ENCODE data around the gene ZNF679. TPM values are rescaled to one million over a fixed set of nuclear protein-coding genes. Genes with fewer than 3 reads are reported as not detected.
"Not testable (repeated sequence)": the region's sequence is repeated elsewhere in the genome, so short reads cannot be mapped to it uniquely, and the experiment has no call there.

The ZNF679 gene
- total and polyA plus RNA-seq, 3 experiments from 2014 or later, result not detected

DNA sequence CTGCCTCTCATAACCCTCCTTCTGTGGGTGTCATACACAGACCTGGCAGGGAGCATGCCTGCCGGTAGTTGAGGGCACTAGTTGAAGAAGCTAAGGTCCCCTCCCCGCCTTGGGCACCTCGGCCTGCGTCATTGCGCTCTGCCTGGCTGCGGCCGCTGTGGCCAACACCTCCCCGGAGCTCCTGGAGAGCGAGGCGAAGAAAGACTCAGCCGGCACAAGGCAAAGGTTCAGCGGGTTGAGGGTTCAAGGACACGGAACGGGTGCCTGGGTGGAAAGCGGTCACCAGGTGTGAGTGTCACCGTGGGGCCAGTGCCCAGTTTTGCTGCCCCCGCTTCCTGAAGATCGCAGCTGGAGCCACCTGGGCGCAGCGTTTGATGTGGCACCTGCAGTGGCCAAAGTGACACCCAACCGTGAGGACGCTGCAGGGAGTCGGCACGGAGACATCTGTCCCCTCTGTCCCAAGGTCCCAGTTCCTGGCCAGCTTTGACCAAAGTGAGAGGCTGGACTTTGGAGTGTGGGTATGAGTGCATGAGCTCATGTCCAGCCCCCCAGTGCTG is 36.0 kb upstream of the ZNF679 start:
- CTCF ChIA-PET, result interaction anchor here (1.3 kb wide), 1 partner anchor 10 kb away, joined by 4 read pairs; no protein-coding TSS in a partner anchor
- Mint-ChIP-seq H3K27me3 (peaks cover 0 to 2% of the 10 kb centered on the region in 2 donors), H3K27ac (no peak overlapping the region), H3K4me1 (no peaks in the 10 kb centered on the region), H3K4me3 (no peak overlapping the region), H3K9me3 (peaks cover 1 to 14% (median 4%) of the 10 kb centered on the region in 5 donors), H3K36me3 (no peaks in the 10 kb centered on the region)
- H3K36me3 ChIP-seq (ENCODE audit: insufficient read depth, low read length), result no peaks in the 10 kb centered on the region
- H3K9me3 ChIP-seq (ENCODE audit: low read length), result no peaks in the 10 kb centered on the region
- POLR2A ChIA-PET, result no interaction called here
- DNase-seq, result no peak
- no peaks in the 10 kb centered on the region for H3K27me3 ChIP-seq (ENCODE audit: insufficient read depth, low read length, poor library complexity, severe bottlenecking)
- H3K4me3 ChIP-seq (ENCODE audit: low read length), result no peak overlapping the region
- H3K27ac ChIP-seq (ENCODE audit: low read depth, low read length), result no peak overlapping the region
- no peaks in the 10 kb centered on the region for H3K4me1 ChIP-seq (ENCODE audit: insufficient read depth, low read length)

DNA sequence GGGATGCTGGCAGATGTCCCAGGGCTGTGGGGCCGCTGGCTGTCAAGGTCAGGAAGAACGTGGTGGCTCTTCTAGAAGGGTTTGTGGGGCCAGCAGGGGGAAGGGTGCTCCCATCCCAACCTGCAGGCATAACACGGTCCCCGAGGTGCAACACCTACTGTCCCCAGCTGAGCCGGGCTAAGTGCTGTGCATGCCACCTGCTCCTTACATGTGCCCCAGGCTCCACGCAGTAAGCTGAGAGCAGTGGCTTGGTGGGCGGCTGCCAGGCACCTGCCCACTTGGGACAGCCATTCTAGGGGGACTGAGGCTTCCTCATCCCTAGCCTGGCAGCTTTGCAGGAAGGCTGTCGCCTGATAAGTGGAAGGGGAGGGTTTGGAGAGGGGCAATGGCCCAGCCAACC is 35.5 kb upstream of the ZNF679 start:
- Mint-ChIP-seq H3K27ac (no peak overlapping the region), H3K4me3 (no peak overlapping the region), H3K9me3 (peaks cover 1 to 14% (median 3%) of the 10 kb centered on the region in 5 donors), H3K27me3 (peaks cover 0 to 2% of the 10 kb centered on the region in 2 donors), H3K4me1 (no peaks in the 10 kb centered on the region), H3K36me3 (no peaks in the 10 kb centered on the region)
- no peaks in the 10 kb centered on the region for H3K36me3 ChIP-seq (ENCODE audit: insufficient read depth, low read length)
- no peaks in the 10 kb centered on the region for H3K9me3 ChIP-seq (ENCODE audit: low read length)
- no peak overlapping the region for H3K27ac ChIP-seq (ENCODE audit: low read depth, low read length)
- POLR2A ChIA-PET, result no interaction called here
- CTCF ChIA-PET, result interaction anchor here (1.3 kb wide), 1 partner anchor 10 kb away, joined by 4 read pairs; no protein-coding TSS in a partner anchor
- H3K27me3 ChIP-seq (ENCODE audit: insufficient read depth, low read length, poor library complexity, severe bottlenecking), result no peaks in the 10 kb centered on the region
- no peaks in the 10 kb centered on the region for H3K4me1 ChIP-seq (ENCODE audit: insufficient read depth, low read length)
- H3K4me3 ChIP-seq (ENCODE audit: low read length), result no peak overlapping the region
- DNase-seq, result no peak

DNA sequence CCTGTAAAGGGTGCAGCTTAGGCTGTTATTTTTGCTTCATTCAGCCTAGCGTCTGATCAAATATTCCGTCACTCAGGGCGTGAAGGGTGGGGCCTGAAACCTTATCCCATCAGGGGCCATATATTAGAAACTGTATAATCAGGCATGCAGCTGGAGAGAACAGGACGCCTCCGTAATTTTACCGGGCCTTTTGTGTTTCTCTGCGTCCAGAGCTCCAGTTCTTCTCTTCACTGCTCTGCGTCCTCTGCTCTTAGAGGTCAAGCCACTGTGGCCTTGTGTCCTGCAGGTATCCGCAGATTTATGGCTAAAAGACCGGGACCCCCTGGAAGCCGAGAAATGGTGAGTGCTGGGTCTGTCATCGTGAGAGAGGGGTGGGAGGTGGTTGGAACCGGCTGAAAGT is 21.4 kb upstream of the ZNF679 start, which contains the start of gene ZNF735:
Gene ZNF735 (plus strand): TSS at position 301 of the 400 bp plus-strand sequence. CDS start 0 bp downstream, at position 301.
- DNase-seq, result no peak
- H3K36me3 Mint-ChIP-seq, result no peaks in the 10 kb centered on the region
- Histone ChIP-seq H3K27ac (ENCODE audit: low read depth, low read length) (no peak within 1 kb of the TSS), H3K4me3 (ENCODE audit: low read length) (no peak within 1 kb of the TSS), H3K27me3 (ENCODE audit: insufficient read depth, low read length, poor library complexity, severe bottlenecking) (no peaks in the 10 kb centered on the region), H3K36me3 (ENCODE audit: insufficient read depth, low read length) (no peaks in the 10 kb centered on the region), H3K4me1 (ENCODE audit: insufficient read depth, low read length) (no peaks in the 10 kb centered on the region), H3K9me3 (ENCODE audit: low read length) (no peaks in the 10 kb centered on the region)
- H3K27ac Mint-ChIP-seq, result no peak within 1 kb of the TSS
- ChIA-PET POLR2A (no interaction called here), CTCF (no interaction called here)
- no peaks in the 10 kb centered on the region for H3K27me3 Mint-ChIP-seq
- H3K9me3 Mint-ChIP-seq, result peaks cover 7 to 20% (median 10%) of the 10 kb centered on the region in 5 donors
- peak within 1 kb of the TSS in 1 of 7 donors; percentile 0 for H3K4me3 Mint-ChIP-seq
- no peaks in the 10 kb centered on the region for H3K4me1 Mint-ChIP-seq

DNA sequence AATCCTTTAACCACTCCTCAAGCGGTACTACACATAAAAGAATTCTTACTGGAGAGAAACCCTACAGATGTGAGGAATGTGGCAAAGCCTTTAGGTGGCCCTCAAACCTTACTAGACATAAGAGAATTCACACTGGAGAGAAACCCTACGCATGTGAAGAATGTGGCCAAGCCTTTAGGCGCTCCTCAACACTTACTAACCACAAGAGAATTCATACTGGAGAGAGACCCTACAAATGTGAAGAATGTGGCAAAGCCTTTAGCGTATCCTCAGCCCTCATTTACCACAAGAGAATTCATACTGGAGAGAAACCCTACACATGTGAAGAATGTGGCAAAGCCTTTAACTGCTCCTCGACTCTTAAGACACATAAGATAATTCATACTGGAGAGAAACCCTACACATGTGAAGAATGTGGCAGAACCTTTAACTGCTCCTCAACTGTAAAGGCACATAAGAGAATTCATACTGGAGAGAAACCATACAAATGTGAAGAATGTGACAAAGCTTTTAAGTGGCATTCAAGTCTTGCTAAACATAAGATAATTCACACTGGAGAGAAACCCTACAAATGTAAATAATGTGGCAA is 8.5 kb upstream of the ZNF679 start:
- H3K9me3 Mint-ChIP-seq, result peaks cover 42 to 61% (median 55%) of the 10 kb centered on the region in 5 donors
- H3K4me1 ChIP-seq (ENCODE audit: insufficient read depth, low read length); H3K4me3 Mint-ChIP-seq; H3K4me3 ChIP-seq (ENCODE audit: low read length); H3K27ac ChIP-seq (ENCODE audit: low read depth, low read length); H3K36me3 Mint-ChIP-seq; CTCF ChIA-PET; H3K27ac Mint-ChIP-seq; H3K27me3 Mint-ChIP-seq; H3K4me1 Mint-ChIP-seq; DNase-seq; H3K27me3 ChIP-seq (ENCODE audit: insufficient read depth, low read length, poor library complexity, severe bottlenecking); H3K36me3 ChIP-seq (ENCODE audit: insufficient read depth, low read length); H3K9me3 ChIP-seq (ENCODE audit: low read length); POLR2A ChIA-PET: not testable (repeated sequence)

DNA sequence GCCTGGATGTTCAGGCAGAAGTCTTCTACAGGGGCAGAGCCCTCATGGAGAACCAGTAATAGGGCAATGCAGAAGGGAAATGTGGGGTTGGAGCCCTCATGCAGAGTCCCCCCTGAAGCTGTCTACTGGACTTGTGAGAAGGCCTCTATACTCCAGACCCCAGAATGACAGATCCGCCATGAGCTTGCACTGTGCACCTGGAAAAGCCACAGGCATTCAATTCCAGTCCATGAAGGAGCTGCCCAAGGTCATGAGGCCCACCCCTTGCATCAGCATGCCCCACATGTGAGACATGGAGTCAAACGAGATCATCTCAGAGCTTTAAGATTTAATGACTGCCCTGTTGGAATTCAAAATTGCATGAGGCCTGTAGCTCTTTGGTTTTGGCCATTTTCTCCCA is 4.9 kb upstream of the ZNF679 start:
- Mint-ChIP-seq H3K9me3 (peaks cover 37 to 60% (median 54%) of the 10 kb centered on the region in 5 donors), H3K4me3 (no peak overlapping the region), H3K4me1 (no peaks in the 10 kb centered on the region), H3K27ac (no peak overlapping the region), H3K36me3 (peaks cover 0 to 7% (median 0%) of the 10 kb centered on the region in 3 donors), H3K27me3 (no peaks in the 10 kb centered on the region)
- Histone ChIP-seq H3K4me1 (ENCODE audit: insufficient read depth, low read length) (no peaks in the 10 kb centered on the region), H3K27ac (ENCODE audit: low read depth, low read length) (no peak overlapping the region), H3K36me3 (ENCODE audit: insufficient read depth, low read length) (no peaks in the 10 kb centered on the region), H3K27me3 (ENCODE audit: insufficient read depth, low read length, poor library complexity, severe bottlenecking) (no peaks in the 10 kb centered on the region), H3K9me3 (ENCODE audit: low read length) (no peaks in the 10 kb centered on the region), H3K4me3 (ENCODE audit: low read length) (no peak overlapping the region)
- DNase-seq, result no peak
- ChIA-PET POLR2A (no interaction called here), CTCF (no interaction called here)

DNA sequence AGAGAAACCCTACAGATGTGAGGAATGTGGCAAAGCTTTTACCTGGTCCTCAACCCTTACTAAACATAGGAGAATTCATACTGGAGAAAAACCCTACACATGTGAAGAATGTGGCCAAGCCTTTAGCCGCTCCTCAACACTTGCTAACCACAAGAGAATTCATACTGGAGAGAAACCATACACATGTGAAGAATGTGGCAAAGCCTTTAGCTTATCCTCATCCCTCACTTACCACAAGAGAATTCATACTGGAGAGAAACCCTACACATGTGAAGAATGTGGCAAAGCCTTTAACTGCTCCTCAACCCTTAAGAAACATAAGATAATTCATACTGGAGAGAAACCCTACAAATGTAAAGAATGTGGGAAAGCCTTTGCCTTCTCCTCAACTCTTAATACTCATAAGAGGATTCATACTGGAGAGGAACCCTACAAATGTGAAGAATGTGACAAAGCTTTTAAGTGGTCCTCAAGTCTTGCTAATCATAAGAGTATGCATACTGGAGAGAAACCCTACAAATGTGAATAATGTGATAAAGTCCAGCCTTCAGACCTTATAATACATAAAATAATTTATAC is 38.2 kb downstream of the ZNF679 start:
- peaks cover 0 to 2% (median 0%) of the 10 kb centered on the region in 3 donors for H3K36me3 Mint-ChIP-seq
- H3K4me3 ChIP-seq (ENCODE audit: low read length), result no peak overlapping the region
- H3K27me3 Mint-ChIP-seq, result no peaks in the 10 kb centered on the region
- no peaks in the 10 kb centered on the region for H3K36me3 ChIP-seq (ENCODE audit: insufficient read depth, low read length)
- no peaks in the 10 kb centered on the region for H3K4me1 ChIP-seq (ENCODE audit: insufficient read depth, low read length)
- peaks cover 17% of the 10 kb centered on the region for H3K9me3 ChIP-seq (ENCODE audit: low read length)
- peaks cover 31 to 59% (median 50%) of the 10 kb centered on the region in 5 donors for H3K9me3 Mint-ChIP-seq
- no peak for DNase-seq
- H3K27ac Mint-ChIP-seq, result no peak overlapping the region
- no peak overlapping the region for H3K27ac ChIP-seq (ENCODE audit: low read depth, low read length)
- no peak overlapping the region for H3K4me3 Mint-ChIP-seq
- ChIA-PET CTCF (no interaction called here), POLR2A (no interaction called here)
- H3K4me1 Mint-ChIP-seq, result no peaks in the 10 kb centered on the region
- H3K27me3 ChIP-seq (ENCODE audit: insufficient read depth, low read length, poor library complexity, severe bottlenecking), result no peaks in the 10 kb centered on the region

DNA sequence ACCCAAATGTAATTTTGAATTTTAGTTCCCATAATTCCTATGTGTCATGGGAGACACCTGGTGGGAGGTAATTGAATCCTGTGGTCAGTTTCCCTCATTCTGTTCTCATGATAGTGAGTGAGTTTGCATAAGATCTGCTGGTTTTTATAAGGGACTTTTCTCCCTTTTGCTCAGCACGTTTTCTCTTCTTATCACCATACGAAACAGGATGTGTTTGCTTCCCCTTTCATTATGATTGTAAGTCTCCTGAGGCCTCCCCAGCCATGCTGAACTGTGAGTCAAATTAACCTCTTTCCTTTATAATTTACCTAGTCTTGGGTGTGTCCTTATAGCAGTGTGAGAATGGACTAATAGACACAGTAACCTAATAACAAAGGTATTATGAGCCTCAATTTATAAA is 49.4 kb downstream of the ZNF679 start:
- peaks cover 0 to 3% (median 0%) of the 10 kb centered on the region in 3 donors for H3K36me3 Mint-ChIP-seq
- POLR2A ChIA-PET, result no interaction called here
- Histone ChIP-seq H3K4me1 (ENCODE audit: insufficient read depth, low read length) (no peaks in the 10 kb centered on the region), H3K9me3 (ENCODE audit: low read length) (no peaks in the 10 kb centered on the region), H3K36me3 (ENCODE audit: insufficient read depth, low read length) (no peaks in the 10 kb centered on the region), H3K27me3 (ENCODE audit: insufficient read depth, low read length, poor library complexity, severe bottlenecking) (no peaks in the 10 kb centered on the region), H3K27ac (ENCODE audit: low read depth, low read length) (no peak overlapping the region), H3K4me3 (ENCODE audit: low read length) (no peak overlapping the region)
- H3K4me1 Mint-ChIP-seq, result no peaks in the 10 kb centered on the region
- no peak for DNase-seq
- H3K27me3 Mint-ChIP-seq, result no peaks in the 10 kb centered on the region
- H3K4me3 Mint-ChIP-seq, result no peak overlapping the region
- H3K9me3 Mint-ChIP-seq, result peaks cover 0 to 5% (median 3%) of the 10 kb centered on the region in 5 donors
- CTCF ChIA-PET, result no interaction called here
- no peak overlapping the region for H3K27ac Mint-ChIP-seq

DNA sequence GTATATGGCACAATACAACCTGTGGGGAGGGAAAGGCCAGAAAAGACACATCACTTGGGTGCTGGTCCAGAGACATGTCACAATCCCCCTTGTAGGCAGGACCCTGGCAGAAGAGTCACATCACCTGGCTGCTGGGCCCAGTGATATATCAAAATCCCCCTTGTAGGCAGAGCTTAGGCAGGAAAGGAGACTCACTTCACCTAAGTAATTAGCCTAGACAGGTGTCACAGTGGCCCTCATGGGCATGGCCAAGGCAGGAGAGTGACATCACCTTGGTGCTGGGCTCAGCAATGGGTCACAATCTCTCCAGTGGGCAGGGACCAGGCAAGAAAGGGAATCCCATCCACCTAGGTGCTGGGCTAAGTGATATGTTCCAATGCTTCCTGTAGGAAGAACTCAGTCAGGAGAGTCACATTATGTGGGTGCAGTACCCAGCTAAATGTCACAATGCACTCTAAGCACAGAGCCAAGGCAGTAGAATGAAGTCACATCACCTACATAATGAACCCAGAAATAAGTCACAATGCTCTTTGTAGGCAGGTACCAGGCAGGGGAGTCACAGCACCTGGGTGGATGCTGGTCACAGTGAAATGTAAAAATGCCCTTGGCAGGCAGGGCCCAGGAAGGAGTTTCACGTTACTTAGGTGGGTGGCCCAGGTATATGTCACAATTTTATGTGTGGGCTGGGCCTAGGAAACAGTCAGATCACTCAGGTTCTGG is 66.6 kb downstream of the ZNF679 start:
- Histone ChIP-seq H3K4me1 (ENCODE audit: insufficient read depth, low read length) (no peaks in the 10 kb centered on the region), H3K36me3 (ENCODE audit: insufficient read depth, low read length) (no peaks in the 10 kb centered on the region), H3K27ac (ENCODE audit: low read depth, low read length) (no peak overlapping the region), H3K27me3 (ENCODE audit: insufficient read depth, low read length, poor library complexity, severe bottlenecking) (no peaks in the 10 kb centered on the region), H3K9me3 (ENCODE audit: low read length) (no peaks in the 10 kb centered on the region), H3K4me3 (ENCODE audit: low read length) (no peak overlapping the region)
- H3K27me3 Mint-ChIP-seq, result no peaks in the 10 kb centered on the region
- H3K36me3 Mint-ChIP-seq, result no peaks in the 10 kb centered on the region
- no peak overlapping the region for H3K4me3 Mint-ChIP-seq
- DNase-seq, result no peak
- H3K27ac Mint-ChIP-seq, result no peak overlapping the region
- ChIA-PET POLR2A (no interaction called here), CTCF (no interaction called here)
- H3K9me3 Mint-ChIP-seq, result no peaks in the 10 kb centered on the region
- no peaks in the 10 kb centered on the region for H3K4me1 Mint-ChIP-seq
